K562 (cell line): ENCODE measurements around the gene METRN. TPM values are rescaled to one million over a fixed set of nuclear protein-coding genes. Genes with fewer than 3 reads are reported as not detected.

Source experiments
- ATAC-seq: fragments of 200-7000 bp; cut with Tn5 transposase; 3 replicates; pipeline ENCODE4 v1.9.1; 2020; ENCODE audit warnings: moderate library complexity
- BruUV-seq: library from RNA; stranded (reverse); fragments of 400-500 nt; replicated peaks from 2 replicates; lab custom pipeline; 2021; lab: Mats Ljungman, UMichigan
- CTCF ChIA-PET: fragments of 300-600 bp; formaldehyde crosslinking; extraction: SDS; loops from one replicate; lab custom pipeline; 2021; ENCODE audit warnings: low intra/inter-chr PET ratio; lab: Yijun Ruan, JAX
- POLR2A ChIA-PET: fragments of 300-600, 350-650 bp; sonication (Branson Sonifier 250); formaldehyde crosslinking; extraction: SDS; loops from one replicate; lab custom pipeline; 2021; ENCODE audit warnings: antibody characterized with exemption, inconsistent platforms; lab: Yijun Ruan, JAX
- DNase-seq, 4 experiments: peaks; one replicate each; pipeline versions ENCODE4 v3.0.0 to v3.0.0-alpha.2; 2011 to 2018; ENCODE audit warnings: low spot score in 3 of 4, mixed read lengths in 3 of 4; ENCODE audit errors: extremely low read depth in 1 of 4
- FAIRE-seq: peaks from 2 replicates; lab custom pipeline; 2011; peaks lifted over from hg19 to GRCh38; lab: Jason Lieb, UNC
- H2AFZ ChIP-seq: 2 replicates; pipeline ENCODE4 v1.6.0; 2011; ENCODE audit warnings: low read depth, low read length, control low read depth, inconsistent platforms
- H3K27ac ChIP-seq: fragments of 200-600 bp; 3 replicates; pipeline ENCODE4 v1.8.0; 2011; ENCODE audit warnings: low read depth, mild to moderate bottlenecking, control low read depth, inconsistent platforms, low read length, moderate library complexity, mixed read lengths; ENCODE audit errors: extremely low read depth
- H3K27me3 ChIP-seq, 2 experiments: fragments of 300-600 bp in 1 of 2; 2 replicates in 1 of 2; 3 replicates in 1 of 2; pipeline versions ENCODE4 v1.6.0 to v1.8.0; 2011; ENCODE audit warnings: inconsistent platforms in 2 of 2, low read length in 2 of 2, mild to moderate bottlenecking in 1 of 2, mixed read lengths in 1 of 2, moderate library complexity in 1 of 2; ENCODE audit not compliant: control insufficient read depth in 2 of 2, insufficient read depth in 2 of 2
- H3K36me3 ChIP-seq: fragments of 300-600 bp; 3 replicates; pipeline ENCODE4 v1.8.0; 2011; ENCODE audit warnings: mild to moderate bottlenecking, low read length, inconsistent platforms; ENCODE audit not compliant: control insufficient read depth, insufficient read depth
- H3K4me1 ChIP-seq, 2 experiments: fragments of 200-600 bp in 1 of 2; replicated peaks in 1 of 2; 2 replicates in 1 of 2; 3 replicates in 1 of 2; pipeline versions ENCODE4 v1.5.1 to v1.8.0; 2011; ENCODE audit warnings: inconsistent platforms in 2 of 2, low read length in 2 of 2, mild to moderate bottlenecking in 1 of 2, mixed read lengths in 1 of 2, moderate library complexity in 1 of 2; ENCODE audit not compliant: control insufficient read depth in 2 of 2, insufficient read depth in 2 of 2
- H3K4me2 ChIP-seq: 2 replicates; pipeline ENCODE4 v1.6.1; 2011; ENCODE audit warnings: low read length, control low read depth, inconsistent platforms, mixed read lengths; ENCODE audit not compliant: insufficient read depth
- H3K4me3 ChIP-seq: fragments of 200-600 bp; sonication (generic), shearing (Covaris generic); 2 replicates; pipeline ENCODE4 v1.5.1; 2016; ENCODE audit warnings: control low read depth, inconsistent platforms
- H3K79me2 ChIP-seq: fragments of 200-600 bp; 3 replicates; pipeline ENCODE4 v1.8.0; 2011; ENCODE audit warnings: low read length, inconsistent platforms; ENCODE audit not compliant: control insufficient read depth, insufficient read depth
- H3K9ac ChIP-seq, 2 experiments: 2 replicates each; pipeline versions ENCODE4 v1.6.0 to v1.6.1; 2011; ENCODE audit warnings: low read depth in 2 of 2, low read length in 2 of 2, control low read depth in 1 of 2, inconsistent platforms in 1 of 2, mild to moderate bottlenecking in 1 of 2, mixed read lengths in 1 of 2; ENCODE audit not compliant: insufficient read depth in 1 of 2
- H3K9me1 ChIP-seq: one replicate; pipeline ENCODE4 v1.6.0; 2011; ENCODE audit warnings: inconsistent platforms, mild to moderate bottlenecking, low read length, moderate library complexity; ENCODE audit not compliant: control insufficient read depth, insufficient read depth
- H3K9me3 ChIP-seq: replicated peaks from 2 replicates; pipeline ENCODE4 v1.5.1; 2011; ENCODE audit warnings: low read depth, low read length, inconsistent platforms; ENCODE audit not compliant: control insufficient read depth, insufficient read depth
- H4K20me1 ChIP-seq: replicated peaks from 2 replicates; pipeline ENCODE4 v1.6.1; 2011; ENCODE audit warnings: low read length, inconsistent platforms, mixed read lengths; ENCODE audit not compliant: control insufficient read depth, insufficient read depth
- CHD7 ChIP-seq: fragments of 200-600 bp; sonication (generic); IDR thresholded peaks from one replicate; pipeline ENCODE4 v1.6.1; 2012; ENCODE audit warnings: mild to moderate bottlenecking, low read depth, low read length, inconsistent platforms
- PHB ChIP-seq: fragments of 250-450 bp; sonication (Bioruptor Pico); IDR thresholded peaks from 2 replicates; pipeline ENCODE4 v1.5.0; 2021
- PRMT5 ChIP-seq: sonication (generic); formaldehyde crosslinking; IDR thresholded peaks from 2 replicates; pipeline ENCODE4 v1.5.0; 2020; ENCODE audit warnings: missing genetic modification reagents
- RBM14 ChIP-seq: fragments of 200-400 bp; formaldehyde crosslinking; IDR thresholded peaks from 2 replicates; pipeline ENCODE4 v1.6.1; 2018; ENCODE audit warnings: low read depth, mild to moderate bottlenecking, low read length, moderate library complexity, borderline replicate concordance; ENCODE audit not compliant: insufficient read depth
- SFPQ ChIP-seq: fragments of 200-400 bp; formaldehyde crosslinking; IDR thresholded peaks from 2 replicates; pipeline ENCODE4 v1.6.1; 2017; ENCODE audit warnings: mild to moderate bottlenecking, low read depth, low read length, moderate library complexity
- ZNF239 ChIP-seq: fragments of 250-450 bp; sonication (Bioruptor Pico); IDR thresholded peaks from 2 replicates; pipeline ENCODE4 v1.4.0; 2020; ENCODE audit warnings: mild to moderate bottlenecking
- WGBS: fragments of 100-300 bp; shearing (Covaris generic); methylation state at CpG from one replicate; pipeline ENCODE4 v1.1.6; 2016; ENCODE audit warnings: low coverage, mixed read lengths; ENCODE audit not compliant: insufficient coverage; ENCODE audit errors: missing lambda C conversion rate; 5-methylcytosine and 5-hydroxymethylcytosine counted together
- in situ Hi-C: fragments of 300-500 bp; cut with MboI; formaldehyde crosslinking; loops from 4 replicates; pipeline ENCODE4 v1.15.0; 2018; ENCODE audit warnings: inconsistent platforms, mixed read lengths
- intact Hi-C: fragments of 100-400 bp; cut with micrococcal nuclease; formaldehyde crosslinking; loops from 2 replicates; pipeline ENCODE4 v1.14.2; 2022
- polyA plus RNA-seq, 8 experiments: library from polyadenylated mRNA; depleted of rRNA in 4 of 8; stranded (reverse) in 5 of 8; unstranded in 3 of 8; fragments of >200 nt; fragmentation: Nextera tagmentation in 2 of 8; fragmentation: Illumina TruSeq in 1 of 8; extraction: Ambion mirVana in 2 of 8; extraction: Trizol in 1 of 8; gene quantifications; 2 replicates each; pipeline versions ENCODE4 v1.2.1 to v1.2.3, GENCODE V29; 2011 to 2014; ENCODE audit warnings: inconsistent platforms in 1 of 8, missing spikeins in 1 of 8
- total RNA-seq, 7 experiments: library from RNA; depleted of rRNA in 6 of 7; stranded (reverse); fragments of >200 nt in 6 of 7; fragmentation: Illumina TruSeq in 2 of 7; extraction: Trizol in 2 of 7; gene quantifications; 2 replicates each; pipeline versions ENCODE4 v1.2.1 to v1.2.3, GENCODE V29; 2011 to 2021; ENCODE audit warnings: low replicate concordance in 1 of 7

METRN gene
- total and polyA plus RNA-seq, 9 of the 15 experiments (the other 6 are each of a cell fraction or from before 2014, with no cell fraction given) = 0.20 to 89.8 (median 15.4) TPM

GRCh38 chr16:759110-759910, 44.4 kb downstream of the METRN start (continued):
- TF ChIP-seq SFPQ (no peak), PHB (CRISPR knock-in tag) (no peak), RBM14 (no peak)

GRCh38 chr16:760065-760464, 45.1 kb downstream of the METRN start:
- Histone ChIP-seq H3K9me3 (no peaks in the 10 kb centered on the region), H3K9me1 (no peaks in the 10 kb centered on the region), H3K9ac (peak overlapping the region in 1 of 2 experiments; percentile 81; a peak in 2 of 4 replicates), H4K20me1 (no peaks in the 10 kb centered on the region), H3K27ac (no peak overlapping the region), H2AFZ (no peak overlapping the region), H3K36me3 (no peaks in the 10 kb centered on the region), H3K27me3 (no peaks in the 10 kb centered on the region), H3K79me2 (no peaks in the 10 kb centered on the region), H3K4me2 (no peak overlapping the region), H3K4me1 (peaks cover 2 to 57% of the 10 kb centered on the region in 2 experiments; a peak in 4 of 5 replicates), H3K4me3 (no peak overlapping the region)
- BruUV-seq = no TSS peak
- in situ Hi-C loops = no loop called here
- ChIA-PET CTCF (no interaction called here), POLR2A (interaction anchor here (1.0 to 2.1 kb wide), 3 partner anchors 9 to 30 kb away, joined by 3 to 4 read pairs (median 4); no protein-coding TSS in a partner anchor)
- no peak for ATAC-seq
- WGBS = 60% methylated on average over 12 of the region's 15 CpGs
- no peak for DNase-seq
- FAIRE-seq = no peak
- intact Hi-C loops = no loop called here
- no peak for TF ChIP-seq ZNF239 (CRISPR knock-in tag)
- TF ChIP-seq PRMT5 = no peak
- no peak for TF ChIP-seq CHD7
